K562 (cell line): ENCODE data around the gene GPSM3. TPM values are rescaled to one million over a fixed set of nuclear protein-coding genes. Genes with fewer than 3 reads are reported as not detected.
A peak's percentile ranks its signal among the peaks of the same experiment; 100 is the strongest.

Source experiments
- ATAC-seq: fragments of 200-7000 bp; cut with Tn5 transposase; 3 replicates; pipeline ENCODE4 v1.9.1; 2020; ENCODE audit warnings: moderate library complexity
- BruUV-seq: library from RNA; stranded (reverse); fragments of 400-500 nt; replicated peaks from 2 replicates; lab custom pipeline; 2021; lab: Mats Ljungman, UMichigan
- CTCF ChIA-PET: fragments of 300-600 bp; formaldehyde crosslinking; extraction: SDS; loops from one replicate; lab custom pipeline; 2021; ENCODE audit warnings: low intra/inter-chr PET ratio; lab: Yijun Ruan, JAX
- POLR2A ChIA-PET: fragments of 300-600, 350-650 bp; sonication (Branson Sonifier 250); formaldehyde crosslinking; extraction: SDS; loops from one replicate; lab custom pipeline; 2021; ENCODE audit warnings: antibody characterized with exemption, inconsistent platforms; lab: Yijun Ruan, JAX
- DNase-seq, 4 experiments: peaks; one replicate each; pipeline versions ENCODE4 v3.0.0 to v3.0.0-alpha.2; 2011 to 2018; ENCODE audit warnings: low spot score in 3 of 4, mixed read lengths in 3 of 4; ENCODE audit errors: extremely low read depth in 1 of 4
- FAIRE-seq: peaks from 2 replicates; lab custom pipeline; 2011; peaks lifted over from hg19 to GRCh38; lab: Jason Lieb, UNC
- H2AFZ ChIP-seq: 2 replicates; pipeline ENCODE4 v1.6.0; 2011; ENCODE audit warnings: low read depth, low read length, control low read depth, inconsistent platforms
- H3K27ac ChIP-seq: fragments of 200-600 bp; 3 replicates; pipeline ENCODE4 v1.8.0; 2011; ENCODE audit warnings: low read depth, mild to moderate bottlenecking, control low read depth, inconsistent platforms, low read length, moderate library complexity, mixed read lengths; ENCODE audit errors: extremely low read depth
- H3K27me3 ChIP-seq, 2 experiments: fragments of 300-600 bp in 1 of 2; 2 replicates in 1 of 2; 3 replicates in 1 of 2; pipeline versions ENCODE4 v1.6.0 to v1.8.0; 2011; ENCODE audit warnings: inconsistent platforms in 2 of 2, low read length in 2 of 2, mild to moderate bottlenecking in 1 of 2, mixed read lengths in 1 of 2, moderate library complexity in 1 of 2; ENCODE audit not compliant: control insufficient read depth in 2 of 2, insufficient read depth in 2 of 2
- H3K36me3 ChIP-seq: fragments of 300-600 bp; 3 replicates; pipeline ENCODE4 v1.8.0; 2011; ENCODE audit warnings: mild to moderate bottlenecking, low read length, inconsistent platforms; ENCODE audit not compliant: control insufficient read depth, insufficient read depth
- H3K4me1 ChIP-seq, 2 experiments: fragments of 200-600 bp in 1 of 2; replicated peaks in 1 of 2; 2 replicates in 1 of 2; 3 replicates in 1 of 2; pipeline versions ENCODE4 v1.5.1 to v1.8.0; 2011; ENCODE audit warnings: inconsistent platforms in 2 of 2, low read length in 2 of 2, mild to moderate bottlenecking in 1 of 2, mixed read lengths in 1 of 2, moderate library complexity in 1 of 2; ENCODE audit not compliant: control insufficient read depth in 2 of 2, insufficient read depth in 2 of 2
- H3K4me2 ChIP-seq: 2 replicates; pipeline ENCODE4 v1.6.1; 2011; ENCODE audit warnings: low read length, control low read depth, inconsistent platforms, mixed read lengths; ENCODE audit not compliant: insufficient read depth
- H3K4me3 ChIP-seq: fragments of 200-600 bp; sonication (generic), shearing (Covaris generic); 2 replicates; pipeline ENCODE4 v1.5.1; 2016; ENCODE audit warnings: control low read depth, inconsistent platforms
- H3K79me2 ChIP-seq: fragments of 200-600 bp; 3 replicates; pipeline ENCODE4 v1.8.0; 2011; ENCODE audit warnings: low read length, inconsistent platforms; ENCODE audit not compliant: control insufficient read depth, insufficient read depth
- H3K9ac ChIP-seq, 2 experiments: 2 replicates each; pipeline versions ENCODE4 v1.6.0 to v1.6.1; 2011; ENCODE audit warnings: low read depth in 2 of 2, low read length in 2 of 2, control low read depth in 1 of 2, inconsistent platforms in 1 of 2, mild to moderate bottlenecking in 1 of 2, mixed read lengths in 1 of 2; ENCODE audit not compliant: insufficient read depth in 1 of 2
- H3K9me1 ChIP-seq: one replicate; pipeline ENCODE4 v1.6.0; 2011; ENCODE audit warnings: inconsistent platforms, mild to moderate bottlenecking, low read length, moderate library complexity; ENCODE audit not compliant: control insufficient read depth, insufficient read depth
- H3K9me3 ChIP-seq: replicated peaks from 2 replicates; pipeline ENCODE4 v1.5.1; 2011; ENCODE audit warnings: low read depth, low read length, inconsistent platforms; ENCODE audit not compliant: control insufficient read depth, insufficient read depth
- H4K20me1 ChIP-seq: replicated peaks from 2 replicates; pipeline ENCODE4 v1.6.1; 2011; ENCODE audit warnings: low read length, inconsistent platforms, mixed read lengths; ENCODE audit not compliant: control insufficient read depth, insufficient read depth
- ELF1 ChIP-seq: fragments of 200-800 bp; sonication (Bioruptor generic); IDR thresholded peaks from 2 replicates; pipeline ENCODE4 v1.6.1; 2016; ENCODE audit warnings: missing genetic modification characterization, missing compliant biosample characterization
- HDAC1 ChIP-seq, 2 experiments: fragments of 450-650 bp; IDR thresholded peaks; 2 replicates each; pipeline ENCODE4 v1.6.1; 2016 to 2017; ENCODE audit warnings: inconsistent platforms in 1 of 2, mild to moderate bottlenecking in 1 of 2, moderate library complexity in 1 of 2
- HIVEP1 ChIP-seq: fragments of 250-450 bp; sonication (Bioruptor Pico); IDR thresholded peaks from 2 replicates; pipeline ENCODE4 v1.4.0; 2020; ENCODE audit warnings: mild to moderate bottlenecking
- NR2C1 ChIP-seq, 2 experiments: fragments of 450-650 bp; IDR thresholded peaks; 2 replicates each; pipeline ENCODE4 v1.6.1; 2017; ENCODE audit warnings: mild to moderate bottlenecking in 2 of 2, antibody characterized with exemption in 1 of 2, inconsistent platforms in 1 of 2, missing compliant biosample characterization in 1 of 2, missing genetic modification characterization in 1 of 2
- SIN3A ChIP-seq, 2 experiments: fragments of 150-350 bp in 1 of 2; IDR thresholded peaks; 2 replicates each; pipeline ENCODE4 v1.6.1; 2011 to 2016; ENCODE audit warnings: borderline replicate concordance in 2 of 2, low read depth in 2 of 2, low read length in 2 of 2, mild to moderate bottlenecking in 2 of 2, moderate library complexity in 2 of 2; ENCODE audit not compliant: control insufficient read depth in 1 of 2
- SMARCA4 ChIP-seq: fragments of 450-650 bp; IDR thresholded peaks from 2 replicates; pipeline ENCODE4 v1.6.1; 2016
- SMARCE1 ChIP-seq: fragments of 450-650 bp; IDR thresholded peaks from 2 replicates; pipeline ENCODE4 v1.7.1; 2016; ENCODE audit warnings: mild to moderate bottlenecking
- SRSF1 ChIP-seq: fragments of 200-400 bp; formaldehyde crosslinking; IDR thresholded peaks from 2 replicates; pipeline ENCODE4 v1.6.1; 2017; ENCODE audit warnings: mild to moderate bottlenecking, low read depth, low read length, moderate library complexity
- YY1 ChIP-seq, 3 experiments: IDR thresholded peaks; 2 replicates each; pipeline ENCODE4 v1.6.1; 2011; ENCODE audit warnings: low read length in 2 of 3, mild to moderate bottlenecking in 2 of 3, moderate library complexity in 2 of 3, borderline replicate concordance in 1 of 3, control low read depth in 1 of 3, low read depth in 1 of 3; ENCODE audit not compliant: insufficient read depth in 3 of 3, insufficient replicate concordance in 2 of 3, control insufficient read depth in 1 of 3, insufficient read length in 1 of 3; ENCODE audit errors: extremely low read depth in 1 of 3
- ZBTB1 ChIP-seq: sonication (generic); formaldehyde crosslinking; IDR thresholded peaks from 2 replicates; pipeline ENCODE4 v1.8.1; 2023; ENCODE audit warnings: missing genetic modification reagents, low read depth, mild to moderate bottlenecking, borderline replicate concordance
- ZNF253 ChIP-seq: fragments of 250-450 bp; sonication (Bioruptor Pico); conservative IDR thresholded peaks from 2 replicates; pipeline ENCODE4 v1.6.1; 2021; ENCODE audit warnings: mild to moderate bottlenecking
- WGBS: fragments of 100-300 bp; shearing (Covaris generic); methylation state at CpG from one replicate; pipeline ENCODE4 v1.1.6; 2016; ENCODE audit warnings: low coverage, mixed read lengths; ENCODE audit not compliant: insufficient coverage; ENCODE audit errors: missing lambda C conversion rate; 5-methylcytosine and 5-hydroxymethylcytosine counted together
- in situ Hi-C: fragments of 300-500 bp; cut with MboI; formaldehyde crosslinking; loops from 4 replicates; pipeline ENCODE4 v1.15.0; 2018; ENCODE audit warnings: inconsistent platforms, mixed read lengths
- intact Hi-C: fragments of 100-400 bp; cut with micrococcal nuclease; formaldehyde crosslinking; loops from 2 replicates; pipeline ENCODE4 v1.14.2; 2022
- polyA plus RNA-seq, 8 experiments: library from polyadenylated mRNA; depleted of rRNA in 4 of 8; stranded (reverse) in 5 of 8; unstranded in 3 of 8; fragments of >200 nt; fragmentation: Nextera tagmentation in 2 of 8; fragmentation: Illumina TruSeq in 1 of 8; extraction: Ambion mirVana in 2 of 8; extraction: Trizol in 1 of 8; gene quantifications; 2 replicates each; pipeline versions ENCODE4 v1.2.1 to v1.2.3, GENCODE V29; 2011 to 2014; ENCODE audit warnings: inconsistent platforms in 1 of 8, missing spikeins in 1 of 8
- total RNA-seq, 7 experiments: library from RNA; depleted of rRNA in 6 of 7; stranded (reverse); fragments of >200 nt in 6 of 7; fragmentation: Illumina TruSeq in 2 of 7; extraction: Trizol in 2 of 7; gene quantifications; 2 replicates each; pipeline versions ENCODE4 v1.2.1 to v1.2.3, GENCODE V29; 2011 to 2021; ENCODE audit warnings: low replicate concordance in 1 of 7
- TF ChIP-seq, protein P1 (sequence below): fragments of 450-650 bp; formaldehyde crosslinking; IDR thresholded peaks from 2 replicates; pipeline ENCODE4 v1.4.0; 2022; ENCODE audit warnings: missing genetic modification characterization
- TF ChIP-seq, protein P2 (sequence below): fragments of 200-800 bp; sonication (Bioruptor generic); IDR thresholded peaks from 2 replicates; pipeline ENCODE4 v1.6.1; 2017; ENCODE audit warnings: missing genetic modification characterization, missing compliant biosample characterization
- TF ChIP-seq, protein P3 (sequence below): fragments of 450-650 bp; IDR thresholded peaks from 2 replicates; pipeline ENCODE4 v1.6.1; 2018; ENCODE audit not compliant: partially characterized antibody

The GPSM3 gene
- total and polyA plus RNA-seq, 9 of the 15 experiments (the other 6 are each of a cell fraction or from before 2014, with no cell fraction given) = 5.3 to 42.6 (median 24.4) TPM

DNA sequence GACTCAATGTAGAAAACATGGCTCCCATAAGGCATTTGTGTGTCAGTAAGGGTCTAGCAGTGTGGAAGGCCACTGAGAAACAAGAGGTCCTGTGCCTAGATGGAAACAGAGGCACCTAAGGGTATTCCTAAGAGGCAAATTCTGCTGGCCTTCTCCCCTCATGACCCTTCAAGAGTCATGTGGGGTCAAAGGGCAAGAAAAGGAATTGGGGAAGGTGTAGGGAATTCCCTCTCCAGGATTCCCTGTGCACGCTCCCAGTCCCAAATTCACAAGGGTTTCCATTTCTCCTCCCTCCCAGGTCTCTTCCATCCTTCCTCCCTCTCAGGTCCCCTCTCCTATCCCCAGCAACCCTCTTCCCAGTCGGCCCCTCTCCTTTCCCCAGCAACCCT lies 17.1 kb downstream of the GPSM3 start:
- POLR2A ChIA-PET = no interaction called here
- intact Hi-C loops (loop anchor here (10.0 kb wide), 2 partner anchors 351 to 511 kb away; partner anchors contain the start of genes C6orf47, CSNK2B, GPANK1 and HSPA1B), in situ Hi-C loops (no loop called here)
- Histone ChIP-seq H2AFZ (peak overlapping the region; percentile 45; the same call in 1 of the 2 replicates), H3K27me3 (no peaks in the 10 kb centered on the region), H3K27ac (peak overlapping the region; percentile 68), H3K4me2 (peak overlapping the region; percentile 88), H4K20me1 (no peaks in the 10 kb centered on the region), H3K36me3 (peaks cover 35% of the 10 kb centered on the region; the same call in 2 of the 3 replicates), H3K4me1 (peaks cover 21 to 45% of the 10 kb centered on the region in 2 experiments), H3K9me3 (no peaks in the 10 kb centered on the region), H3K9ac (peak overlapping the region; percentile 81 to 95), H3K79me2 (peaks cover 63% of the 10 kb centered on the region), H3K4me3 (peak overlapping the region; percentile 88), H3K9me1 (no peaks in the 10 kb centered on the region)
- ATAC-seq (no peak), DNase-seq (peak in 1 of 4 experiments; percentile 24), FAIRE-seq (no peak)
- 0% methylated on average over 2 of the region's 2 CpGs for WGBS
- BruUV-seq = TSS peak; percentile 71
- CTCF ChIA-PET = interaction anchor here (0.9 kb wide), 1 partner anchor 20 kb away, joined by 3 read pairs; no protein-coding TSS in a partner anchor
- TF ChIP-seq SIN3A (IDR thresholded peaks at IDR 0.05; ENCODE audit: borderline replicate concordance in 2 of 2, control insufficient read depth in 1 of 2, low read depth in 2 of 2, low read length in 2 of 2) (peak in 1 of 2 experiments; percentile 43; a peak in 1 of 4 replicates), ZNF253 (no peak), YY1 (IDR thresholded peaks at IDR 0.05; ENCODE audit: borderline replicate concordance in 1 of 3, control insufficient read depth in 1 of 3, extremely low read depth in 1 of 3, insufficient read depth in 3 of 3, insufficient read length in 1 of 3, insufficient replicate concordance in 2 of 3, low read depth in 1 of 3, low read length in 2 of 3) (peak in 1 of 3 experiments; percentile 11), SMARCA4 (0 out of 2 replicates have a peak, but pooled peaks have one; percentile 10), SRSF1 (no peak), HDAC1 (IDR thresholded peaks at IDR 0.05) (peak in 1 of 2 experiments; percentile 57; a peak in 1 of 4 replicates), HIVEP1 (CRISPR knock-in tag) (0 out of 2 replicates have a peak, but pooled peaks have one; percentile 4), NR2C1 (IDR thresholded peaks at IDR 0.05) (peak; percentile 91), NR2C1 (tag; IDR thresholded peaks at IDR 0.05) (peak; percentile 91), SMARCE1 (peak; percentile 48), ELF1 (tag) (0 out of 2 replicates have a peak, but pooled peaks have one; percentile 5), ZBTB1 (CRISPR knock-in tag) (peak; percentile 55; the same call in 1 of the 2 replicates)
- TF ChIP-seq, protein P1, sequence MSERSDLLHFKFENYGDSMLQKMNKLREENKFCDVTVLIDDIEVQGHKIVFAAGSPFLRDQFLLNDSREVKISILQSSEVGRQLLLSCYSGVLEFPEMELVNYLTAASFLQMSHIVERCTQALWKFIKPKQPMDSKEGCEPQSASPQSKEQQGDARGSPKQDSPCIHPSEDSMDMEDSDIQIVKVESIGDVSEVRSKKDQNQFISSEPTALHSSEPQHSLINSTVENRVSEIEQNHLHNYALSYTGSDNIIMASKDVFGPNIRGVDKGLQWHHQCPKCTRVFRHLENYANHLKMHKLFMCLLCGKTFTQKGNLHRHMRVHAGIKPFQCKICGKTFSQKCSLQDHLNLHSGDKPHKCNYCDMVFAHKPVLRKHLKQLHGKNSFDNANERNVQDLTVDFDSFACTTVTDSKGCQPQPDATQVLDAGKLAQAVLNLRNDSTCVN (CRISPR knock-in tag) = peak; percentile 85
- TF ChIP-seq, protein P2, sequence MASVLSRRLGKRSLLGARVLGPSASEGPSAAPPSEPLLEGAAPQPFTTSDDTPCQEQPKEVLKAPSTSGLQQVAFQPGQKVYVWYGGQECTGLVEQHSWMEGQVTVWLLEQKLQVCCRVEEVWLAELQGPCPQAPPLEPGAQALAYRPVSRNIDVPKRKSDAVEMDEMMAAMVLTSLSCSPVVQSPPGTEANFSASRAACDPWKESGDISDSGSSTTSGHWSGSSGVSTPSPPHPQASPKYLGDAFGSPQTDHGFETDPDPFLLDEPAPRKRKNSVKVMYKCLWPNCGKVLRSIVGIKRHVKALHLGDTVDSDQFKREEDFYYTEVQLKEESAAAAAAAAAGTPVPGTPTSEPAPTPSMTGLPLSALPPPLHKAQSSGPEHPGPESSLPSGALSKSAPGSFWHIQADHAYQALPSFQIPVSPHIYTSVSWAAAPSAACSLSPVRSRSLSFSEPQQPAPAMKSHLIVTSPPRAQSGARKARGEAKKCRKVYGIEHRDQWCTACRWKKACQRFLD (CRISPR knock-in tag) = 0 out of 2 replicates have a peak, but pooled peaks have one; percentile 13
- TF ChIP-seq, protein P3, sequence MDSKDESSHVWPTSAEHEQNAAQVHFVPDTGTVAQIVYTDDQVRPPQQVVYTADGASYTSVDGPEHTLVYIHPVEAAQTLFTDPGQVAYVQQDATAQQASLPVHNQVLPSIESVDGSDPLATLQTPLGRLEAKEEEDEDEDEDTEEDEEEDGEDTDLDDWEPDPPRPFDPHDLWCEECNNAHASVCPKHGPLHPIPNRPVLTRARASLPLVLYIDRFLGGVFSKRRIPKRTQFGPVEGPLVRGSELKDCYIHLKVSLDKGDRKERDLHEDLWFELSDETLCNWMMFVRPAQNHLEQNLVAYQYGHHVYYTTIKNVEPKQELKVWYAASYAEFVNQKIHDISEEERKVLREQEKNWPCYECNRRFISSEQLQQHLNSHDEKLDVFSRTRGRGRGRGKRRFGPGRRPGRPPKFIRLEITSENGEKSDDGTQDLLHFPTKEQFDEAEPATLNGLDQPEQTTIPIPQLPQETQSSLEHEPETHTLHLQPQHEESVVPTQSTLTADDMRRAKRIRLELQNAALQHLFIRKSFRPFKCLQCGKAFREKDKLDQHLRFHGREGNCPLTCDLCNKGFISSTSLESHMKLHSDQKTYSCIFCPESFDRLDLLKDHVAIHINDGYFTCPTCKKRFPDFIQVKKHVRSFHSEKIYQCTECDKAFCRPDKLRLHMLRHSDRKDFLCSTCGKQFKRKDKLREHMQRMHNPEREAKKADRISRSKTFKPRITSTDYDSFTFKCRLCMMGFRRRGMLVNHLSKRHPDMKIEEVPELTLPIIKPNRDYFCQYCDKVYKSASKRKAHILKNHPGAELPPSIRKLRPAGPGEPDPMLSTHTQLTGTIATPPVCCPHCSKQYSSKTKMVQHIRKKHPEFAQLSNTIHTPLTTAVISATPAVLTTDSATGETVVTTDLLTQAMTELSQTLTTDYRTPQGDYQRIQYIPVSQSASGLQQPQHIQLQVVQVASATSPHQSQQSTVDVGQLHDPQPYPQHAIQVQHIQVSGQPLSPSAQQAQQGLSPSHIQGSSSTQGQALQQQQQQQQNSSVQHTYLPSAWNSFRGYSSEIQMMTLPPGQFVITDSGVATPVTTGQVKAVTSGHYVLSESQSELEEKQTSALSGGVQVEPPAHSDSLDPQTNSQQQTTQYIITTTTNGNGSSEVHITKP = peak; percentile 10
